GM18951 (cell line): Measurements from ENCODE around the gene PTPRN2.

Experiments
- POLR2A ChIP-seq: IDR thresholded peaks from 4 replicates; pipeline ENCODE4 v1.6.1; 2011; ENCODE audit warnings: mild to moderate bottlenecking; ENCODE audit not compliant: insufficient read length, insufficient read depth; ENCODE audit errors: extremely low read depth
- in situ Hi-C: fragments of 300-500 bp; cut with MboI; formaldehyde crosslinking; loops from one replicate; pipeline ENCODE4 v1.12.0; 2022; ENCODE audit warnings: low sequenced_read_pairs, mixed read lengths, inconsistent platforms; ENCODE audit not compliant: unreplicated experiment

The PTPRN2 gene

DNA sequence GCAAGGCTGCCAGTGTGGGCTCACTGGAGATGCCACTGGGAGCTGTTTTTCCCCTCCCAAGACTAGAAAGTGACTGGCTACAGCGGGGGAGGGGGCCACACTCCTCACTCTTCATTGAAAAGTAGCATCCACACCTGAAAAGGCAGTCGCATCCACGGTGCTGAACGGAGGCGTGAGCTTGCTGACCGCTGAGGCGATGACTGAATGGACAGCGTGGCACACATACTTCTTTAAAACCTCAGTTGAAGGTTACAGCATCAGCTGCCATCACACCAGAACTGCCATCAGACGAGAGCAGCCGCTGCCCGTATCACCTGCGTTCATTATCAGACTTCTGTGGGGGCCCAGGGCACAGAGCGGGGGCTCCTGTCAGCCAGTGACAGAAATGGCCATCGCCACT, 923.6 kb downstream of the PTPRN2 start:
- in situ Hi-C loops, result no loop called here

DNA sequence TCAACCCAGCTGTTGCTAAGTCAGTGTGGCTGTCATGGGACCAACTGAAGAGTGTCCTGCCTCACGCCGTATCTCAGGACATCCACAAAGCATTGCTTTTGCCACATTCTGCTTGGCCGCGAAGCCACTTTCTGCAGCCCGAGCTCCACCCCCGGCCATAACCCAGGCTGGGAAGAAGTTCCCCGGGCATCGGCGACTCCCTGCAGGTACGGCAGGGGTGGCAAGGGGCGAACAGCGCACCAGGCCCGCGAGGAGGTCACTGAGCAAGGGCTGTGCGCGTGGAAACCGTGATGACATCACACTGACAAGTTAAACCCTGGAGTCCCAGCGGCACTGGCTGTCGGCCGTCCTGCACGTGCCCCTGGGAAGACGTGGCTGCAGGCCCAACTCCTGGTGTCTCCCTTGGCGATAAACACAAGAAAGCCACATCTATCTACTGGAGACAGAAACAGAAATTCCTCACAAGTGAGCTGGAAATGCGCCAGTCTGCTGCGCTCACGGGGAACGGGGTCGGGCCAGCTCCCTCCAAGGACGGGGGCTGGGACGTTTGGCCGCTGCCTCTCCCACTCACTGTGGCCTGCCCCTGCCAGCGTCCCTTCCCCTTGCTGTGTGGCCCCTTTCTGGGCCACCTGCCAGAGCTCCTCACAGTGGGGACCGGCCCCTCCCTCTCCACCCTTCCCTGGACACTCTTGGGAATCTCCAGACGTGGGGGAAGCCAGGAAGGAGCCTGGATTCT, 924.5 kb downstream of the PTPRN2 start:
- in situ Hi-C loops, result no loop called here
- TF ChIP-seq POLR2A, result no peak

More for the DNA sequence above, 923.6 kb downstream of the PTPRN2 start:
- no peak for TF ChIP-seq POLR2A

DNA sequence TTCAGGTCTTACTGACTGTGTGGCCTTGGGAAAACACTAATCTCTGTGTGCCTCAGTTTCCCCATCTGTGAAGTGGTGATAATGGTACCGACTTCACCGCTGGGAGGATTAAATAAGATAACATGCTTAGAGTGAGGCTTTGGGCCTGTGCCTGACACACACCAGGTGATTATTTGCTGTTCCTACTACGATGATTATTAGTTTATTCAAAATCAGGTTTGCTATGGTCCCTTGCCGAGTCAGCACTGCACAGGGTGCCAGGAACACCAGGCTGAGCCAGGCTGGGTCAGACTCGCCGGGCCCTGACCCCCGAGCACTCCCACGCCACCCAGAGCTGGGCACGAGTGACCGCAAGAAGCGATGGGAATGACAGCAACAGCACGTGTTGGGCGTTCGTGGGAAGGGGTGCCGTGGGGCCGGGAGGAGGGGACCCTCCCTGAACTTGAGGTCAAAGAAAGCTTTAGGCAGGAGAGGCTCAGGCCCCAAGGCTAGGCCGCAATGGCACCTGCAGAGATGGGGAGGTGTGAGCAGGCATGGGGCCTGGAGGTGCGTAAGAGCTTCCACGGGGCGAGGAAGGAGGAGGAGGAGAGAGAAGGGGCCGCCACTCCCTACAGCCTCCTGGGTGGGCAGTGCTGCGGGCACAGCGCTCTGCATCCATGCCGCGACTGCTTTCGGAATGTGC, 925.4 kb downstream of the PTPRN2 start:
- in situ Hi-C loops, result no loop called here
- TF ChIP-seq POLR2A, result no peak

DNA sequence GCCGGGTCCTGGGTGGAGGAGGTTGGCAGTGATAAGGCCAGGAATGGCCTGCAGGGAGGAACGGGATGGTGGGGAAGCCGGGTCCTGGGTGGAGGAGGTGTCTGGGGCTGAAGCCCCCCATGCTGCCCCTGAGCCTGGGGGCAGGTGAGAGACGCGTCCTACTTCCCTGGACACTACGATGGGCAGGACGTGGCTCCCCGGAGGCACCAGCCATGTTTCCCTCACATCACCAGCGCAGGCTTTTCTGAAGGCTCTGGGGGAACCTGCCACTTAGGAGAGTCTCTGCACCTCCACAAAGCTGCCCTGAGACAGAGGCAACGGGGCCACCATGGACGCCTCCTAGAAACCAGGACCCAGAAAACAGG, 926.0 kb downstream of the PTPRN2 start:
- in situ Hi-C loops, result no loop called here
- no peak for TF ChIP-seq POLR2A

DNA sequence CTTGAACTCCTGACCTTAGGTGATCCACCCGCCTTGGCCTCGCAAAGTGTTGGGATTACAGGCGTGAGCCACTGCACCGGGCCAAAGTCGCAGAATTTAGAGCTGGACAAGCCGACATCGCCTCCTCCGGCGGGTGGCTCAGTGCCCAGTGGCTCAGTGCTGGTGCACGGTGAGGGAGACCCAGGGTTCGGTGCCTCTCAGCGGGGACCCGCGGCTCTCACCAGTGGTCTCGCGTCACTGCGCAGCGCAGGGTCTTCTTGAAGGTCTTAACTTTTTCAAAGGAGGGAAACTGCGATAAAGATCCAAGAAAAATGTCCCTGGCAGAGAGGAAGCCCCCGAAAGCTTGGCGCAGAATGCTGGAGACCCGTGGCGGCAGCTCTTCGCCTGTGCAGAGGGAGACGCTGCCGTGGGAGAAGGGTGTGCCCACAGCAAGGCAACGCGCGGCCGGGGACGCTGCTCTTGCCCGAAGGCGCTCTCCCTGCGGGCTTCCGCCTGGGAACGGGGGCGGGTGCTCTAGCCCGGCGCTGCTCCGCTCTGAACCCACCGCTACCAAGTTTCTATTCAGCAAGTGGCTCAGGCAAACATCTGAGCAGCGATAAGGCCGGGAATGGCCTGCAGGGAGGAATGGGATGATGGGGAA, 926.5 kb downstream of the PTPRN2 start:
- in situ Hi-C loops, result no loop called here
- no peak for TF ChIP-seq POLR2A

DNA sequence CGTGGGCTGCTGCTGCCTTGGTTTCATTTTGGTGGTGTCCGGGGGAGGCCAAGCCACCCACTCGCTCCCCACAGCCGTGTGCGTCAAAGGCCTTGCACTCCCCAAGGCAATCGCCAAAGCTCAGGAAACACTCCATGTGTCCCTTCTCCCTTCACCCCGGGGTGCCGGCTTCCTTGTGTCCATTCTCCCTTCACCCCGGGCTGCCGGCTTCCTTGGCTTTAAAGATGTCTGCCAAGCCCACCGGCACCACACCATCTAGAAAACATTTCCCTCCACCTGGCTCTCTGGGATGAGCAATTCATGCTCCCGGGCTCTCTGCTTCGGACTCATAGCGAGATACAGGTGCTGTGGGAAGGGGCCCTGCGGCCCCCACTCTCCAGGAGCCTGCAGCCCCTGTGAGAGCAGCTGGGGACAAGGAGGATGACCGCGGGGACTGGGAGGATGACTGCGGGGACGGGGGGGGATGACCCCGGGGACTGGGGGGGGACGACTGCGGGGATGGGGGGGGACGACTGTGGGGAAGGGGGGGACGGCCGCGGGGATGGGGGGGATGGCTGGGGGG, 928.7 kb downstream of the PTPRN2 start:
- no peak for TF ChIP-seq POLR2A
- in situ Hi-C loops, result no loop called here

DNA sequence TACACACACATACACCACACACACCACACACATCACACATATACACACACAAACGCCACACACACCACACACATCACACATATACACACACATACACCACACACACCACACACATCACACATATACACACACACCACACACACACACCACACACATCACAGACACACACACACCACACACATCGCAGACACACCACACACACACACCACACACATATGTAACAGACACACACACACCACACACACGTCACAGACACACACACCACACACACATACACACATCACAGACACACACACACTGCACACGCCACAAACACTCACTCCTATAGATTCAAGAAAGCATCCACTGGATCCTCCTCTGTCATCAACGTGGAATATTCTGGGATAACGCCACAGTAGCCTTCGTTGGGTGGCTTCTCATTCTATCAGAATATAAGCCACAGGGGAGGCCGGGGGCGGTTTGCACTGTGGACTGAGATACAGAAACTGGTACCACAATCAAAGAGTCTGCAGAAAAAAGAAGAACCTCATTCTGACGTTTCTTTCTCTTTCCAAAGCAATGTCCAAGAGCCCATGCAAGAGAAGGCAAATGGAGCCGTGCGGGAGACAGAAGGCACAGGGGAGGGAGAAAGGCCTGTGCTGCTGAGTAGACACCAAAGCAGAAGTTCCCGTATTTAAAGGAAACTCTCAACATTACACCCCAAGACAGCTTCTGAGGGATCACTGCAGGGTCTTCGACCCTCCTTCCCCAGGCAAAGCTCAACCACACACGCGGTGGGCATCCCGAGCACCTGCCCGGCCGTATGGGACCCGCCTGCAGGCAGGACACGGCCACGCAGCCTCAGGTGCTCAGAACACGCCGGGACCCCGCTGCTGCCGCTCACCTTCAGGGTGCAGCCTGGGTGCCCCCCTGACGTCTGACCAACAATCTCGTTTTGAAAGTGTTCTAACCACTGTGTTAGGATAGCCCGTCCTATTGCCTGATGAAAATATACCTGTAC, 929.6 kb downstream of the PTPRN2 start:
- no peak for TF ChIP-seq POLR2A
- in situ Hi-C loops, result no loop called here

DNA sequence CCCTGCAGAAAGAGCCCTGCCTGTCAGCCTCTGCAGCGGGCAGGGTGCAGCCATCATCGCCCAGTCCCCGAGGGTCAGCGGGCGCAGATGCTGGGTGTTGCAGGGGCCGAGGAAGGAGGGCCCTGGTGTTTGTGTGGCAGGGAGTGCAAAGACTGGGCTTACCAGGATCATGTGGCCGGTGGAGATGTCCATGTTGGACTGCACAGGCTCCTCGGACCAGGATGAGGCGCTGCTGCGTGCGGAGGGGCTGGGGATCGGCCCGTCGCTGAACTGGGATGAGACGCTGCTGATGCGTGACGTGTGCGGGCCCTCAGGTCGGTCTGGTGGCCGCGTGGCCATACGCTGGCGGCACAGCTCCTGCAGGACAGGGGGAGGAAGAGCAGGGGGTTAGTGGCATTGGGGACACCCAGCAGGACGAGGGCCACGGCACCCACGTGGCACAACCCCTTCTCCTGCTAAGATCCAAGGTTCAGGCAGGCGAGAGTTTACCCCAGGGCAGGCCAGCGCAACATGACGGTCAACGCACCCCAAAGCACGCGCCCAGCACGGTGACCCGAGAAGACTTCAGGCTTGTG, 931.3 kb downstream of the PTPRN2 start:
- TF ChIP-seq POLR2A, result no peak
- in situ Hi-C loops, result no loop called here

DNA sequence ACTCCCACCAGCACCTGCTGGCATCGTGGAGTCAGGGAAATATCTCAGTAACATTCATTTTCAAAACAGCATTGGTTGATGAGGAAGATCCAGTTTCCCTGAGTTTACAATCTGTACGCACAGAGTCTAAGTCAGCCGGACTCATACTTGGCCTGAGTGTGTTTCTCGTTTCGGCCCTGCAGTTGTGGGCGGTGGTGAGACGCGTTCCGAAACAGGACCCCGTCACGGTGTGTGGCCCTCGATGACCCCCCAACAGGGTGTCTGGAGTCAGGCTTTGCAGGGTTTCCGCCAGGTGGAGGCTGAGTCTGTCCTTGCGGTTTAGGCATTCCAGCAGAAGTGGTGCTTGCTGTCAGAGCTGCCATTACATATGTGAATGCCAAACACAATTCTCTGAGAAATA, 933.3 kb downstream of the PTPRN2 start:
- TF ChIP-seq POLR2A, result no peak
- in situ Hi-C loops, result no loop called here

DNA sequence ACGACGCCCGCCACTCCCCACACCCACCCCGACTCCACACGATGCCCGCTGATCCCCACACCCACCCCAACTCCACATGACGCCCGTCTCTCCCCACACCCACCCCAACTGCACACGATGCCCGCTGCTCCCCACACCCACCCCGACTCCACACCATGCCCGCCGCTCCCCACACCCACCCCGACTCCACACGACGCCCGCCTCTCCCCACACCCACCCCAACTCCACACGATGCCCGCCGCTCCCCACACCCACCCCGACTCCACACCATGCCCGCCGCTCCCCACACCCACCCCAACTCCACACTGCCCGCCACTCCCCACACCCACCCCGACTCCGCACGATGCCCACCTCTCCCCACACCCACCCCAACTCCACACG, 933.8 kb downstream of the PTPRN2 start:
- no peak for TF ChIP-seq POLR2A
- in situ Hi-C loops, result no loop called here

DNA sequence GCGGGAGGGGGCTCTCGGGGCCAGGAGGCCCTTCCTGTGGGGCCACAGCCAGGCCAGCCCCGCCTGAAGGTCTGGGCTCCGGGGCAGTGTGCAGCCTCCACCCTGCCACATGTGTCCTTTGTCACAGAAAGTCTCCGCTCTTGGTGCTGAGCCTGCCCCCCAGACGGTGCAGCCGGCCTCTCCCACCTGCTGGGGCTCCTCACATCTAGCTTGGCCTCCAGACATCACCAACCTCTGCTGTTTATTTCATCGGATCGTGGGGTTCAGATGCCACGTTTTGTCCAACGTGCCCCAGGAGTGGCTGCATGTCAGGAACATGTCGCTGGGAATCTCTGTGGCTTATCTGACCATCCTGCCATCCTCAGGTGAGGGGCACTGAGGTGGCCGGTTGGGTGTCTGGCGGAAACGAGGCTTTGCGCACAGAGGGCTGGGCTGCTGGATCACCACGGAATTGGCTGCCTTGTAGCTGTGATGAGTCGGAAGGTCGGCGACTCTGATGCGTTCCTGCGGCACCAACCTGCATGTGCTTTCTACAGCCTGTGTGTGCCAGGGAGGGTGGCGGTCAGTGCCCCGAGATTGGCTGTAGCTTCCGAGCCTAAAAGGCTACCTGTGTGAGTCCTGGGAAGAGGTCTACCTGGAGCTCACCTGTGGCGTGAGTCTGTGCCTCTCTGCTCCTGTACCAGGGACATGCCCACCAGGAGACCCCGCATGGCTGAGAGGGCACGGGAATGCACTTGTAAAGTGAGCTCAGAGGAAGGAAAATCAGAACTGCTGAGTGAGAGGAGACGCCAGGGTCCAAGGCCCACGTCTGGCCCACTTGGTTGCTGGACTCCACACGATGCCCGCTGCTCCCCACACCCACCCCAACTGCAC, 934.4 kb downstream of the PTPRN2 start:
- TF ChIP-seq POLR2A, result no peak

More for the DNA sequence above, 934.4 kb downstream of the PTPRN2 start:
- in situ Hi-C loops, result no loop called here
